Glutamatergic neuron (in vitro differentiated cells): Measurements from ENCODE around the gene COBL. TPM values are rescaled to one million over a fixed set of nuclear protein-coding genes. Genes with fewer than 3 reads are reported as not detected.

Experiments used
- DNase-seq: peaks from one replicate; pipeline ENCODE4 v3.0.0; 2022
- H3K27ac Mint-ChIP-seq: one replicate; pipeline ENCODE4 v1.8.0; 2020; ENCODE audit warnings: mild to moderate bottlenecking, mixed read lengths, inconsistent platforms; ENCODE audit not compliant: unreplicated experiment
- H3K27me3 Mint-ChIP-seq: one replicate; pipeline ENCODE4 v1.8.0; 2020; ENCODE audit warnings: mild to moderate bottlenecking, moderate library complexity, mixed read lengths, inconsistent platforms; ENCODE audit not compliant: unreplicated experiment
- H3K36me3 Mint-ChIP-seq: one replicate; pipeline ENCODE4 v1.8.0; 2020; ENCODE audit warnings: mild to moderate bottlenecking, mixed read lengths, inconsistent platforms; ENCODE audit not compliant: unreplicated experiment
- H3K4me1 Mint-ChIP-seq: one replicate; pipeline ENCODE4 v1.8.0; 2020; ENCODE audit warnings: mild to moderate bottlenecking, low read depth, mixed read lengths, inconsistent platforms; ENCODE audit not compliant: unreplicated experiment
- H3K4me3 Mint-ChIP-seq: one replicate; pipeline ENCODE4 v1.8.0; 2020; ENCODE audit warnings: mild to moderate bottlenecking, mixed read lengths, inconsistent platforms; ENCODE audit not compliant: unreplicated experiment
- H3K9me3 Mint-ChIP-seq: one replicate; pipeline ENCODE4 v1.8.0; 2020; ENCODE audit warnings: mild to moderate bottlenecking, moderate library complexity, mixed read lengths, inconsistent platforms; ENCODE audit not compliant: unreplicated experiment
- CTCF ChIP-seq: fragments of 200-600 bp; sonication (generic); IDR thresholded peaks from one replicate; pipeline ENCODE4 v1.5.0; 2021; ENCODE audit not compliant: partially characterized antibody, unreplicated experiment
- total RNA-seq: library from RNA; stranded (reverse); fragmentation: NEBNext Ultra II Directional; extraction: Animal tissue kit (Norgen Biotek cat#: 25700); gene quantifications from one replicate; pipeline ENCODE4 v1.2.1, GENCODE V29; 2021; ENCODE audit not compliant: unreplicated experiment

Gene COBL
- total RNA-seq, 1 donor from 2014 or later: 3.3 TPM

- Mint-ChIP-seq H3K4me3 (no peak overlapping the region), H3K4me1 (peaks cover 3% of the 10 kb centered on the region), H3K27me3 (peaks cover 5% of the 10 kb centered on the region), H3K36me3 (peaks cover 20% of the 10 kb centered on the region), H3K9me3 (peaks cover 11% of the 10 kb centered on the region), H3K27ac (no peak overlapping the region)
- TF ChIP-seq CTCF: no peak
- DNase-seq: no peak
These were observed 166.4 kb downstream of the COBL start for GRCh38 chr7:51150193-51150592.

GRCh38 chr7:51148216-51148615 is 168.4 kb downstream of the COBL start:
- H3K27me3 Mint-ChIP-seq: peaks cover 5% of the 10 kb centered on the region
- no peak for DNase-seq
- H3K27ac Mint-ChIP-seq: no peak overlapping the region
- TF ChIP-seq CTCF: no peak
- no peak overlapping the region for H3K4me3 Mint-ChIP-seq
- H3K9me3 Mint-ChIP-seq: peaks cover 12% of the 10 kb centered on the region
- peaks cover 20% of the 10 kb centered on the region for H3K36me3 Mint-ChIP-seq
- peaks cover 3% of the 10 kb centered on the region for H3K4me1 Mint-ChIP-seq

- Mint-ChIP-seq H3K36me3 (peaks cover 20% of the 10 kb centered on the region), H3K27me3 (peaks cover 5% of the 10 kb centered on the region), H3K9me3 (peaks cover 13% of the 10 kb centered on the region), H3K27ac (no peak overlapping the region), H3K4me1 (peaks cover 3% of the 10 kb centered on the region), H3K4me3 (no peak overlapping the region)
- no peak for DNase-seq
- no peak for TF ChIP-seq CTCF
These were observed 169.6 kb downstream of the COBL start for GRCh38 chr7:51146816-51147586.

- Mint-ChIP-seq H3K9me3 (peaks cover 11% of the 10 kb centered on the region), H3K27me3 (peaks cover 5% of the 10 kb centered on the region), H3K4me1 (no peaks in the 10 kb centered on the region), H3K36me3 (peaks cover 17% of the 10 kb centered on the region), H3K27ac (no peak overlapping the region), H3K4me3 (no peak overlapping the region)
- no peak for TF ChIP-seq CTCF
- DNase-seq: no peak
These were observed 172.4 kb downstream of the COBL start for GRCh38 chr7:51144178-51144577.

GRCh38 chr7:51142741-51143385 is 173.7 kb downstream of the COBL start:
- H3K27ac Mint-ChIP-seq: no peak overlapping the region
- no peak overlapping the region for H3K4me3 Mint-ChIP-seq
- peaks cover 4% of the 10 kb centered on the region for H3K4me1 Mint-ChIP-seq
- TF ChIP-seq CTCF: no peak
- no peak for DNase-seq
- H3K27me3 Mint-ChIP-seq: peaks cover 1% of the 10 kb centered on the region
- H3K36me3 Mint-ChIP-seq: peaks cover 9% of the 10 kb centered on the region
- peaks cover 6% of the 10 kb centered on the region for H3K9me3 Mint-ChIP-seq
